Stimulated activated naive CD8-positive, alpha-beta T cell treated with anti-CD3 and anti-CD28 coated beads, Interleukin-15, amount 100 ng/mL, for 72 hours (primary cell): ENCODE results near the gene MYRIP.

Experiments used
- ATAC-seq: fragments of 150-1000 bp; cut with Tn5 transposase; 2 replicates; pipeline ENCODE4 v1.10.0; 2021; ENCODE audit warnings: mild to moderate bottlenecking, moderate library complexity
- DNase-seq, 2 donors: peaks; one replicate each; pipeline ENCODE4 v3.0.0; 2021 to 2022
- H3K27ac Mint-ChIP-seq, 2 donors: one replicate each; pipeline ENCODE4 v1.8.0; 2022; ENCODE audit warnings: mild to moderate bottlenecking in 2 of 2, mixed read lengths in 2 of 2, moderate library complexity in 2 of 2
- H3K27me3 Mint-ChIP-seq: one replicate; pipeline ENCODE4 v1.8.0; 2022; ENCODE audit warnings: mixed read lengths
- H3K4me1 Mint-ChIP-seq: one replicate; pipeline ENCODE4 v1.8.0; 2022; ENCODE audit warnings: mild to moderate bottlenecking, mixed read lengths
- H3K4me3 Mint-ChIP-seq, 2 donors: one replicate each; pipeline ENCODE4 v1.8.0; 2022; ENCODE audit warnings: mild to moderate bottlenecking in 2 of 2, mixed read lengths in 2 of 2, moderate library complexity in 1 of 2
- H3K9me3 Mint-ChIP-seq, 2 donors: one replicate each; pipeline ENCODE4 v1.8.0; 2022; ENCODE audit warnings: mixed read lengths in 2 of 2

The MYRIP gene

GRCh38 chr3:39839484-39839883 lies 30.1 kb downstream of the MYRIP start:
- Mint-ChIP-seq H3K4me1 (no peaks in the 10 kb centered on the region), H3K9me3 (peaks cover 0 to 8% of the 10 kb centered on the region in 2 donors), H3K4me3 (no peak overlapping the region), H3K27ac (no peak overlapping the region), H3K27me3 (peaks cover 21% of the 10 kb centered on the region)
- DNase-seq (no peak), ATAC-seq (no peak)

GRCh38 chr3:39843440-39843839 lies 34.0 kb downstream of the MYRIP start:
- DNase-seq: no peak
- peaks cover 0 to under 1% of the 10 kb centered on the region in 2 donors for H3K9me3 Mint-ChIP-seq
- H3K4me3 Mint-ChIP-seq: no peak overlapping the region
- H3K27ac Mint-ChIP-seq: no peak overlapping the region
- ATAC-seq: no peak
- peaks cover 21% of the 10 kb centered on the region for H3K27me3 Mint-ChIP-seq
- H3K4me1 Mint-ChIP-seq: no peaks in the 10 kb centered on the region

GRCh38 chr3:39848365-39848764 lies 39.0 kb downstream of the MYRIP start:
- ATAC-seq (no peak), DNase-seq (no peak)
- Mint-ChIP-seq H3K9me3 (no peaks in the 10 kb centered on the region), H3K27ac (no peak overlapping the region), H3K27me3 (peaks cover 13% of the 10 kb centered on the region), H3K4me3 (no peak overlapping the region), H3K4me1 (no peaks in the 10 kb centered on the region)

GRCh38 chr3:39849992-39850715 lies 40.7 kb downstream of the MYRIP start:
- no peak for ATAC-seq
- DNase-seq: no peak
- H3K27me3 Mint-ChIP-seq: peaks cover 30% of the 10 kb centered on the region
- no peak overlapping the region for H3K4me3 Mint-ChIP-seq
- no peaks in the 10 kb centered on the region for H3K4me1 Mint-ChIP-seq
- H3K27ac Mint-ChIP-seq: no peak overlapping the region
- peaks cover 0 to 5% of the 10 kb centered on the region in 2 donors for H3K9me3 Mint-ChIP-seq

- Mint-ChIP-seq H3K27ac (no peak overlapping the region), H3K4me1 (no peaks in the 10 kb centered on the region), H3K9me3 (peaks cover 0 to 6% of the 10 kb centered on the region in 2 donors), H3K27me3 (peaks cover 34% of the 10 kb centered on the region), H3K4me3 (no peak overlapping the region)
- DNase-seq: no peak
- no peak for ATAC-seq
Measured at GRCh38 chr3:39850716-39851032, 41.3 kb downstream of the MYRIP start.

- Mint-ChIP-seq H3K4me1 (no peaks in the 10 kb centered on the region), H3K4me3 (no peak overlapping the region), H3K27me3 (peaks cover 48% of the 10 kb centered on the region), H3K9me3 (peaks cover 0 to 6% of the 10 kb centered on the region in 2 donors), H3K27ac (no peak overlapping the region)
- ATAC-seq (no peak), DNase-seq (no peak)
Measured at GRCh38 chr3:39855517-39855916, 46.1 kb downstream of the MYRIP start.

GRCh38 chr3:39869890-39870289 lies 60.5 kb downstream of the MYRIP start:
- Mint-ChIP-seq H3K27me3 (no peaks in the 10 kb centered on the region), H3K27ac (no peak overlapping the region), H3K4me3 (no peak overlapping the region), H3K9me3 (no peaks in the 10 kb centered on the region), H3K4me1 (no peaks in the 10 kb centered on the region)
- ATAC-seq (no peak), DNase-seq (no peak)

GRCh38 chr3:39870706-39871105 lies 61.3 kb downstream of the MYRIP start:
- no peak overlapping the region for H3K27ac Mint-ChIP-seq
- DNase-seq (no peak), ATAC-seq (no peak)
- peaks cover 0 to under 1% of the 10 kb centered on the region in 2 donors for H3K9me3 Mint-ChIP-seq
- no peaks in the 10 kb centered on the region for H3K27me3 Mint-ChIP-seq
- H3K4me1 Mint-ChIP-seq: no peaks in the 10 kb centered on the region
- H3K4me3 Mint-ChIP-seq: no peak overlapping the region

GRCh38 chr3:39879581-39879980 lies 70.2 kb downstream of the MYRIP start:
- Mint-ChIP-seq H3K27ac (no peak overlapping the region), H3K27me3 (no peaks in the 10 kb centered on the region), H3K9me3 (peaks cover 9 to 19% of the 10 kb centered on the region in 2 donors), H3K4me3 (no peak overlapping the region), H3K4me1 (no peaks in the 10 kb centered on the region)
- ATAC-seq: no peak
- DNase-seq: no peak

GRCh38 chr3:39882111-39882510 lies 72.7 kb downstream of the MYRIP start:
- Mint-ChIP-seq H3K4me1 (no peaks in the 10 kb centered on the region), H3K27me3 (no peaks in the 10 kb centered on the region), H3K9me3 (peaks cover 9 to 11% of the 10 kb centered on the region in 2 donors), H3K27ac (no peak overlapping the region), H3K4me3 (no peak overlapping the region)
- ATAC-seq (no peak), DNase-seq (no peak)

- Mint-ChIP-seq H3K27me3 (peaks cover 7% of the 10 kb centered on the region), H3K4me1 (no peaks in the 10 kb centered on the region), H3K9me3 (no peaks in the 10 kb centered on the region), H3K27ac (no peak overlapping the region), H3K4me3 (no peak overlapping the region)
- DNase-seq (no peak), ATAC-seq (no peak)
Measured at GRCh38 chr3:39892068-39892467, 82.7 kb downstream of the MYRIP start.

- no peaks in the 10 kb centered on the region for H3K4me1 Mint-ChIP-seq
- H3K4me3 Mint-ChIP-seq: no peak overlapping the region
- no peaks in the 10 kb centered on the region for H3K27me3 Mint-ChIP-seq
- ATAC-seq: no peak
- DNase-seq: no peak
- H3K27ac Mint-ChIP-seq: no peak overlapping the region
- no peaks in the 10 kb centered on the region for H3K9me3 Mint-ChIP-seq
Measured at GRCh38 chr3:39896184-39896583, 86.8 kb downstream of the MYRIP start.

GRCh38 chr3:39900462-39901002 lies 91.1 kb downstream of the MYRIP start:
- H3K27me3 Mint-ChIP-seq: no peaks in the 10 kb centered on the region
- DNase-seq (no peak), ATAC-seq (no peak)
- H3K27ac Mint-ChIP-seq: no peak overlapping the region
- H3K4me3 Mint-ChIP-seq: no peak overlapping the region
- H3K9me3 Mint-ChIP-seq: no peaks in the 10 kb centered on the region
- no peaks in the 10 kb centered on the region for H3K4me1 Mint-ChIP-seq

- no peaks in the 10 kb centered on the region for H3K27me3 Mint-ChIP-seq
- H3K4me1 Mint-ChIP-seq: no peaks in the 10 kb centered on the region
- no peak overlapping the region for H3K27ac Mint-ChIP-seq
- ATAC-seq: no peak
- no peak overlapping the region for H3K4me3 Mint-ChIP-seq
- H3K9me3 Mint-ChIP-seq: no peaks in the 10 kb centered on the region
- DNase-seq: no peak
Measured at GRCh38 chr3:39903253-39903652, 93.8 kb downstream of the MYRIP start.

- no peaks in the 10 kb centered on the region for H3K4me1 Mint-ChIP-seq
- H3K27ac Mint-ChIP-seq: peak overlapping the region in 1 of 2 donors; percentile 29
- DNase-seq: no peak
- peaks cover 8% of the 10 kb centered on the region for H3K27me3 Mint-ChIP-seq
- no peak overlapping the region for H3K4me3 Mint-ChIP-seq
- H3K9me3 Mint-ChIP-seq: no peaks in the 10 kb centered on the region
- ATAC-seq: no peak
Measured at GRCh38 chr3:39905788-39906187, 96.4 kb downstream of the MYRIP start.

- H3K4me1 Mint-ChIP-seq: no peaks in the 10 kb centered on the region
- no peaks in the 10 kb centered on the region for H3K9me3 Mint-ChIP-seq
- H3K27ac Mint-ChIP-seq: no peak overlapping the region
Measured at GRCh38 chr3:39907981-39908380, 98.6 kb downstream of the MYRIP start.

GRCh38 chr3:39910135-39910534 lies 100.7 kb downstream of the MYRIP start:
- H3K9me3 Mint-ChIP-seq: no peaks in the 10 kb centered on the region
- DNase-seq: no peak

More at GRCh38 chr3:39907981-39908380, 98.6 kb downstream of the MYRIP start:
- Mint-ChIP-seq H3K4me3 (no peak overlapping the region), H3K27me3 (peaks cover 8% of the 10 kb centered on the region)
- ATAC-seq (no peak), DNase-seq (no peak)

More at GRCh38 chr3:39910135-39910534, 100.7 kb downstream of the MYRIP start:
- H3K27ac Mint-ChIP-seq: no peak overlapping the region
- H3K4me3 Mint-ChIP-seq: no peak overlapping the region
- no peaks in the 10 kb centered on the region for H3K4me1 Mint-ChIP-seq
- H3K27me3 Mint-ChIP-seq: peaks cover 8% of the 10 kb centered on the region
- no peak for ATAC-seq
